GM12864 (cell line): ENCODE data around the gene CCDC85C.

Experiments used
- DNase-seq: peaks from one replicate; pipeline ENCODE4 v3.0.0-alpha.2; 2011; ENCODE audit warnings: low read depth
- H3K4me3 ChIP-seq: 2 replicates; pipeline ENCODE4 v1.5.1; 2011; ENCODE audit warnings: mild to moderate bottlenecking, low read depth, low read length, control low read depth
- TF ChIP-seq, protein P1 (sequence below): IDR thresholded peaks from 2 replicates; pipeline ENCODE4 v1.5.1; 2011; ENCODE audit warnings: low read depth, mild to moderate bottlenecking, moderate library complexity, low read length, control low read depth, inconsistent platforms; ENCODE audit errors: missing control alignments

The CCDC85C gene

DNA sequence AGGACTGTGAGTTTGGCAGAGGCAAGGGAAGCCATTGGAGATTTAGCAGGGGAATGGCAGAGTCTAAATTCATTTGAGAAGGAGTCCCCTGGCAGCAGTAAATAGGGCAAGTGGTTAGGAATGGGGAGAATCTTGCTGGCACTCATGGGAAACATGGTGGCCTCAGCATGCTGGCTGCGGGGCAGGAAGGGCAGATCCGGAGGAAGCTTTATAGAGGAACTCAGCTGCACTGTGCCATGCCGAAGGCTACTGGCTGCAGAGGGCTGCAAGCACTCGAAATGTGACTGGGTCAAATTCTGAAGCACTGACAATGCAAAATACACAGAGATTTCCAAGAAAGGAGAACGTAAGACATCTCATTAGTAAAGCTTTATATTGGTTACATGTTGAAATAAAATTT, 98.9 kb downstream of the CCDC85C start:
- TF ChIP-seq, protein P1, sequence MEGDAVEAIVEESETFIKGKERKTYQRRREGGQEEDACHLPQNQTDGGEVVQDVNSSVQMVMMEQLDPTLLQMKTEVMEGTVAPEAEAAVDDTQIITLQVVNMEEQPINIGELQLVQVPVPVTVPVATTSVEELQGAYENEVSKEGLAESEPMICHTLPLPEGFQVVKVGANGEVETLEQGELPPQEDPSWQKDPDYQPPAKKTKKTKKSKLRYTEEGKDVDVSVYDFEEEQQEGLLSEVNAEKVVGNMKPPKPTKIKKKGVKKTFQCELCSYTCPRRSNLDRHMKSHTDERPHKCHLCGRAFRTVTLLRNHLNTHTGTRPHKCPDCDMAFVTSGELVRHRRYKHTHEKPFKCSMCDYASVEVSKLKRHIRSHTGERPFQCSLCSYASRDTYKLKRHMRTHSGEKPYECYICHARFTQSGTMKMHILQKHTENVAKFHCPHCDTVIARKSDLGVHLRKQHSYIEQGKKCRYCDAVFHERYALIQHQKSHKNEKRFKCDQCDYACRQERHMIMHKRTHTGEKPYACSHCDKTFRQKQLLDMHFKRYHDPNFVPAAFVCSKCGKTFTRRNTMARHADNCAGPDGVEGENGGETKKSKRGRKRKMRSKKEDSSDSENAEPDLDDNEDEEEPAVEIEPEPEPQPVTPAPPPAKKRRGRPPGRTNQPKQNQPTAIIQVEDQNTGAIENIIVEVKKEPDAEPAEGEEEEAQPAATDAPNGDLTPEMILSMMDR: no peak
- H3K4me3 ChIP-seq: no peak overlapping the region
- DNase-seq: no peak

DNA sequence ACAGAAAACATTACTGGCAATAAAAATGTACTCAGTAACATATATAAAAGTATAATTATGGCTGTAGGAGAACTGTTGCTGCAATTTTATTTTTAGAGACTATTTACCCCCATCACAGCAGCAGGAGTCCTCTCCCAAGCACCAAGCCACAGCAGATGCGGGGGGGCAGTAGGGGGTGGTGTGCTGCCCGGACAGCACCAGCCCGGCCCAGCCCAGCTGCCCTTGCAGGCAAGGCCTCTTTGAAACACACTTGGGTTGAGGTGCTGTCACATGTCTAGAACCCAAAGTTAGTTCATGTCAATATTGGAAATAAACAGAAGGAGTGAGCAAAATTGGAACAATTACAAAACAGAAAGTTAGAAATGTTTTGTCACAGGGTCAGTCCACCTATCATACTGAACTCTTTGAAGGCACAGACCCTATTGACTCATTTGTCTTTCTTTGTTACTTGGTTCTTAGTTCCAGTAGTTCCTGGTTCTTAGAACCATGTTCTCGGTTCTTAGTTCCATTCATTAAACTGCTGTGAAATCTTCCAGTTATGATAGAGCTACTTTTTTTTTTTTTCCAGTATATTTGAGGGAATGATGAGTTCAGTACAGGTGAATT, 100.1 kb downstream of the CCDC85C start:
- TF ChIP-seq, protein P1: no peak
- DNase-seq: no peak
- no peak overlapping the region for H3K4me3 ChIP-seq

DNA sequence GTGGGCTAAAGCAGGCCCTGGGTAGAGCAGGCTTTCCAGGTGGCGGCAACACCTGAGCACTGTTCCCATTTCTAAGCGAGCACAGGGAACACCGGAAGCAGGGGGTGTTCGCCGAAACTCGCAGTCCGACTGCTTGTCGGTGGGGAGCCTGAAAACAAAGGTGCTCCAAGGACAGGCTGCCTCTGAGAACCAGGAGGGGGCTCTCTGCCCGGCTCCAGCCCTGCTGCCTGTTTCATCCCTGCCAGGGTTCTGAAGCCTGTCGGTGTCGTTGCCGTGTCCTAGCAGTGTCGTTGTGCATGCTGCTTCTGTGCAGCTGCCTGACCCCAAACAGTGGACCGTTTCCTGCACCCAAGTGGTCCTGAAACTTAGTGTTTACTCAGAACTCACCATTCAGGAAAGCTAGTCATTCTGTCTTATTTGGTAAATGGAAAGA, 101.0 kb downstream of the CCDC85C start:
- H3K4me3 ChIP-seq: no peak overlapping the region
- TF ChIP-seq, protein P1: no peak
- no peak for DNase-seq

DNA sequence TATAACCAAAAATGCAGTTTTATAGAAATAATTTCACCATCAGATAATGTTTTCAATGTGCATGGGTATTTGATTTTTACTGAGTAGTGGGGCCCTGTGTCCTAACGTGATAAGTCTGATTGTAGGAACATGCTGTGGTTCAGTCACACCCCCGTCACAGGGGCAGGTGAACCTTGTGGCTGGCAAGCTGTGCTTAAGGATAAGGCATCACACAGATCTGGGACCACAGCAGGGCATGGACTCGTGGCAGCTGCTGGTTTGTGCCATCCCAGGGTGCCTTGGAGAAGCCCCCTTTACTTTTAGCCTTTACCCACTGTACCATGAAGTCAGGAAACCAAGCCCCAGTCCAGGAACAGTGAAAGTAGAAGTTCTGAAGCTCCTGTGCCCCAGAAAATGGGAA, 106.1 kb downstream of the CCDC85C start:
- H3K4me3 ChIP-seq: no peak overlapping the region
- no peak for DNase-seq
- TF ChIP-seq, protein P1: no peak

DNA sequence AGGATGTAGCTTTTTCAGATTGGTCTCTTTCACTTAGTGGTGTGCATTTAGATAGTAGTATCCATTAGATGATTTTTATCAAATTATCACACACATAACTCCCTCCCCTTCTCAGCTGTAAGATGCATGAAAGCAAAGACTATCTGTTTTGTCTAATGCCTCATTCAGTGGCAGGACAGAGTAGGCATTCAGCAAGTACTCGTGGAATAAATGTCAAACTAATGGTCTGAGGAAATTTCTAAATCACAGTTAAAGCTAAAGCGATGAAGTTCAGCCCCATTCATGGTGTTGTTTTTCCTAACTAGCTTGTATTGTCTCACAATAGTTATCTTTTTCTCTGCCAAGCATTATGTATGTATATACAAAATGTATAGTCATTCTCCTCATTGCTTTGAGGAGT, 106.7 kb downstream of the CCDC85C start:
- TF ChIP-seq, protein P1: no peak
- no peak for DNase-seq
- H3K4me3 ChIP-seq: no peak overlapping the region

DNA sequence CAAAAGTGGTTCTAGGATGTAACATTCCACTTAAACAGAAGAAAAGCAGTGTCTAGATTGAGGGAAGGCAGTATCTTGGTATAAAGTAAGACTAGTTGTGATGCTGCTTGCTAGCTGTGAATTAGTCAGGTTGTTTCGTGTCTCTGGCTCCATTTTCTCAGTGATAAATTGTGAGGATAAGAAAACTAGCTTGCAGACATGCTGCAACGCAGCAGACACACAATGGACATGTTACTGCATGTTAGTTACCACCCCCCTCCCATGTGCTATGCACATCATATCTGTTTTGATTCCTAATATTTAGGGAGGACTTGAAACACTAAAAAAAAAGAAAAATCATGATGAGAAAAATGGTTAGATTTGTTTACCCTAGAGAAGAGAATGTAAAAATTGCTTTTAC, 119.9 kb downstream of the CCDC85C start:
- DNase-seq: no peak
- TF ChIP-seq, protein P1: no peak
- H3K4me3 ChIP-seq: no peak overlapping the region

DNA sequence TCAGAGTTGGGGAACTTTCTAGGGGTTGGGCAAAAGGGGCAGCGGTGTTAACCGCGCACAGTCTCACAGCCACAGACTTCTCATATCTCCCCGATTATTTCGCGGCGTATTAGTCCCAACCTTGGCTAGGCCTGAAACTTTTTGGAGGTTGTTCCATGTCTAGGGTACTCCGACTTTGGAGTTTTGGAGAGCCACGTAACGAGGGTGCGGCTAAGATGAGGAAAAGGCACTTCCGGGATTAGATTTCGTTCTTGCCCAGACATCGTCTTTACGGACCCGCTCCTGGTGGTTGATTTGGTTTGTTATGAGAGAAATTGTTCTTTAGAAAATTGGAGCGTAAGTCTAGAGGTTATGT, 122.3 kb downstream of the CCDC85C start:
- DNase-seq: no peak
- H3K4me3 ChIP-seq: peak overlapping the region; percentile 79
- TF ChIP-seq, protein P1: no peak
